IMR-90 (cell line): ENCODE measurements around the gene CPNE1. TPM values are rescaled to one million over a fixed set of nuclear protein-coding genes. Genes with fewer than 3 reads are reported as not detected.

Experiments
- ATAC-seq: fragments of 200-7000 bp; cut with Tn5 transposase; 2 replicates; pipeline ENCODE4 v1.9.1; 2020; ENCODE audit warnings: low read depth, mild to moderate bottlenecking, moderate library complexity
- BruUV-seq: library from RNA; stranded (reverse); fragments of 400-500 nt; replicated peaks from 2 replicates; lab custom pipeline; 2021; lab: Mats Ljungman, UMichigan
- CTCF ChIA-PET: fragments of 300-600 bp; formaldehyde crosslinking; extraction: SDS; loops from one replicate; lab custom pipeline; 2021; ENCODE audit warnings: antibody characterized with exemption; lab: Yijun Ruan, JAX
- POLR2A ChIA-PET: fragments of 300-600 bp; sonication (Branson Sonifier 250); formaldehyde crosslinking; loops from one replicate; lab custom pipeline; 2022; ENCODE audit warnings: antibody characterized with exemption; ENCODE audit not compliant: unreplicated experiment; lab: Charles Lee
- DNase-seq: peaks from one replicate; pipeline ENCODE4 v3.0.0; 2013
- H2AFZ ChIP-seq: replicated peaks from 2 replicates; pipeline ENCODE3; 2013; ENCODE audit warnings: low read length, mild to moderate bottlenecking; ENCODE audit not compliant: poor library complexity
- H2AK5ac ChIP-seq: 2 replicates; pipeline ENCODE4 v1.6.1; 2013; ENCODE audit warnings: low read depth, low read length, inconsistent platforms
- H2AK9ac ChIP-seq: replicated peaks from 2 replicates; pipeline ENCODE3; 2013; ENCODE audit warnings: mild to moderate bottlenecking, low read depth, low read length, moderate library complexity; ENCODE audit not compliant: poor library complexity
- H2BK120ac ChIP-seq: 2 replicates; pipeline ENCODE4 v1.6.1; 2013; ENCODE audit warnings: low read depth, low read length, inconsistent platforms
- H2BK15ac ChIP-seq: 3 replicates; pipeline ENCODE4 v1.6.1; 2013; ENCODE audit warnings: low read depth, low read length, inconsistent platforms
- H2BK20ac ChIP-seq: 2 replicates; pipeline ENCODE4 v1.6.1; 2013; ENCODE audit warnings: low read depth, mild to moderate bottlenecking, inconsistent platforms, low read length, moderate library complexity
- H2BK5ac ChIP-seq: 2 replicates; pipeline ENCODE4 v1.6.1; 2013; ENCODE audit warnings: mild to moderate bottlenecking, low read depth, low read length, inconsistent platforms; ENCODE audit not compliant: poor library complexity, severe bottlenecking
- H3K14ac ChIP-seq: replicated peaks from 2 replicates; pipeline ENCODE4 v1.6.1; 2013; ENCODE audit warnings: low read depth, low read length, inconsistent platforms
- H3K18ac ChIP-seq: 2 replicates; pipeline ENCODE4 v1.6.1; 2013; ENCODE audit warnings: low read depth, low read length, control low read depth
- H3K23ac ChIP-seq: 2 replicates; pipeline ENCODE4 v1.6.1; 2013; ENCODE audit warnings: low read depth, low read length, inconsistent platforms
- H3K27ac ChIP-seq: 2 replicates; pipeline ENCODE4 v1.5.1; 2013; ENCODE audit warnings: mild to moderate bottlenecking, control low read depth, low read length; ENCODE audit not compliant: insufficient read depth
- H3K27me3 ChIP-seq: 2 replicates; pipeline ENCODE4 v1.6.1; 2013; ENCODE audit warnings: low read length; ENCODE audit not compliant: control insufficient read depth, insufficient read depth
- H3K36me3 ChIP-seq: 2 replicates; pipeline ENCODE4 v1.6.1; 2013; ENCODE audit warnings: low read length, mixed read lengths; ENCODE audit not compliant: control insufficient read depth, insufficient read depth
- H3K4ac ChIP-seq: 2 replicates; pipeline ENCODE4 v1.6.1; 2013; ENCODE audit warnings: low read depth, low read length, inconsistent platforms
- H3K4me1 ChIP-seq: 2 replicates; pipeline ENCODE4 v1.6.1; 2013; ENCODE audit warnings: low read length, mixed read lengths; ENCODE audit not compliant: control insufficient read depth, insufficient read depth
- H3K4me2 ChIP-seq: 2 replicates; pipeline ENCODE4 v1.6.1; 2013; ENCODE audit warnings: low read depth, mild to moderate bottlenecking, control low read depth, low read length, moderate library complexity
- H3K4me3 ChIP-seq: 2 replicates; pipeline ENCODE4 v1.5.1; 2013; ENCODE audit warnings: low read depth, mild to moderate bottlenecking, control low read depth, low read length, moderate library complexity; ENCODE audit not compliant: insufficient read depth
- H3K56ac ChIP-seq: 2 replicates; pipeline ENCODE4 v1.6.1; 2013; ENCODE audit warnings: low read length, inconsistent platforms; ENCODE audit not compliant: insufficient read depth; ENCODE audit errors: extremely low read depth
- H3K79me1 ChIP-seq, 2 experiments: 2 replicates each; pipeline ENCODE4 v1.6.1; 2013; ENCODE audit warnings: low read length in 2 of 2, inconsistent platforms in 1 of 2, low read depth in 1 of 2
- H3K9ac ChIP-seq: 2 replicates; pipeline ENCODE4 v1.6.1; 2013; ENCODE audit warnings: low read depth, low read length, control low read depth
- H3K9me1 ChIP-seq: 2 replicates; pipeline ENCODE4 v1.6.1; 2013; ENCODE audit warnings: low read length, inconsistent platforms; ENCODE audit not compliant: insufficient read depth
- H3K9me3 ChIP-seq: 2 replicates; pipeline ENCODE4 v1.6.1; 2013; ENCODE audit warnings: low read length; ENCODE audit not compliant: control insufficient read depth, insufficient read depth
- H4K20me1 ChIP-seq: 2 replicates; pipeline ENCODE4 v1.6.1; 2013; ENCODE audit warnings: low read length, inconsistent platforms; ENCODE audit not compliant: insufficient read depth
- H4K5ac ChIP-seq: 2 replicates; pipeline ENCODE4 v1.6.1; 2013; ENCODE audit warnings: mild to moderate bottlenecking, low read depth, low read length, control low read depth
- H4K8ac ChIP-seq, 2 experiments: 2 replicates each; pipeline ENCODE4 v1.6.1; 2013; ENCODE audit warnings: low read depth in 2 of 2, low read length in 2 of 2, control low read depth in 1 of 2, inconsistent platforms in 1 of 2
- H4K91ac ChIP-seq: 2 replicates; pipeline ENCODE4 v1.6.1; 2013; ENCODE audit warnings: low read depth, low read length, inconsistent platforms; ENCODE audit not compliant: insufficient read depth
- BHLHE40 ChIP-seq: fragments of 150-350 bp; IDR thresholded peaks from 2 replicates; pipeline ENCODE4 v1.6.1; 2016; ENCODE audit warnings: mild to moderate bottlenecking, low read depth, low read length
- CEBPB ChIP-seq: IDR thresholded peaks from 2 replicates; pipeline ENCODE4 v1.6.1; 2012; ENCODE audit warnings: low read depth, low read length, improper control_type of control experiment
- FOS ChIP-seq: fragments of 150-350 bp; IDR thresholded peaks from 2 replicates; pipeline ENCODE4 v1.6.1; 2016; ENCODE audit warnings: low read depth, low read length
- MAZ ChIP-seq: IDR thresholded peaks from 2 replicates; pipeline ENCODE4 v1.6.1; 2012; ENCODE audit warnings: low read depth, mild to moderate bottlenecking, low read length, improper control_type of control experiment, moderate library complexity, borderline replicate concordance
- NFE2L2 ChIP-seq: fragments of 150-350 bp; IDR thresholded peaks from 2 replicates; pipeline ENCODE4 v1.6.1; 2016; ENCODE audit warnings: low read depth, mild to moderate bottlenecking, low read length
- POLR2A ChIP-seq: IDR thresholded peaks from 2 replicates; pipeline ENCODE4 v1.6.1; 2012; ENCODE audit warnings: mild to moderate bottlenecking, low read depth, low read length
- RAD21 ChIP-seq: IDR thresholded peaks from 2 replicates; pipeline ENCODE4 v1.6.1; 2012; ENCODE audit warnings: low read length, improper control_type of control experiment
- RCOR1 ChIP-seq: IDR thresholded peaks from 2 replicates; pipeline ENCODE4 v1.6.1; 2012; ENCODE audit warnings: mild to moderate bottlenecking, low read length, improper control_type of control experiment; ENCODE audit not compliant: insufficient replicate concordance
- WGBS, 2 experiments: methylation state at CpG; one replicate each; pipeline versions ENCODE4 v1.1.5 to v1.1.7; 2013; ENCODE audit warnings: missing lambda C conversion rate in 2 of 2; ENCODE audit not compliant: insufficient read length in 1 of 2; ENCODE audit errors: extremely low coverage in 2 of 2; 5-methylcytosine and 5-hydroxymethylcytosine counted together
- dilution Hi-C: fragments of 300-500 bp; cut with HindIII; formaldehyde crosslinking; loops from one replicate; pipeline ENCODE4 v1.14.3; 2018; ENCODE audit warnings: low sequenced_read_pairs; ENCODE audit not compliant: unreplicated experiment
- in situ Hi-C: fragments of 300-500 bp; cut with MboI; formaldehyde crosslinking; loops from 3 replicates; pipeline ENCODE4 v1.14.3; 2019; ENCODE audit warnings: low sequenced_read_pairs, inconsistent platforms, mixed read lengths
- intact Hi-C: fragments of 100-400 bp; cut with micrococcal nuclease; formaldehyde crosslinking; loops from 2 replicates; pipeline ENCODE4 v1.10.0; 2022
- polyA plus RNA-seq, 3 experiments: library from polyadenylated mRNA; depleted of rRNA; stranded (reverse); fragments of >200 nt; gene quantifications; 2 replicates each; pipeline ENCODE4 v1.2.3, GENCODE V29; 2012; ENCODE audit warnings: low replicate concordance in 1 of 3
- total RNA-seq: library from RNA; depleted of rRNA; stranded (reverse); fragments of >200 nt; gene quantifications from 2 replicates; pipeline ENCODE4 v1.2.3, GENCODE V29; 2012
- TF ChIP-seq, protein P1 (sequence below): fragments of 150-350 bp; IDR thresholded peaks from 2 replicates; pipeline ENCODE4 v1.6.1; 2017; ENCODE audit warnings: mild to moderate bottlenecking, antibody characterized with exemption, low read length, low read depth
- TF ChIP-seq, protein P2 (sequence below): fragments of 150-350 bp; IDR thresholded peaks from 2 replicates; pipeline ENCODE4 v1.6.1; 2016; ENCODE audit warnings: low read depth, mild to moderate bottlenecking, low read length, moderate library complexity, borderline replicate concordance
- TF ChIP-seq, protein P3 (sequence below): conservative IDR thresholded peaks from 2 replicates; pipeline ENCODE4 v1.5.1; 2012; ENCODE audit warnings: mild to moderate bottlenecking, low read depth, low read length, improper control_type of control experiment

Gene CPNE1
- total and polyA plus RNA-seq, 2 of the 4 experiments (the other 2 are of a cell fraction): 163 to 165 TPM

DNA sequence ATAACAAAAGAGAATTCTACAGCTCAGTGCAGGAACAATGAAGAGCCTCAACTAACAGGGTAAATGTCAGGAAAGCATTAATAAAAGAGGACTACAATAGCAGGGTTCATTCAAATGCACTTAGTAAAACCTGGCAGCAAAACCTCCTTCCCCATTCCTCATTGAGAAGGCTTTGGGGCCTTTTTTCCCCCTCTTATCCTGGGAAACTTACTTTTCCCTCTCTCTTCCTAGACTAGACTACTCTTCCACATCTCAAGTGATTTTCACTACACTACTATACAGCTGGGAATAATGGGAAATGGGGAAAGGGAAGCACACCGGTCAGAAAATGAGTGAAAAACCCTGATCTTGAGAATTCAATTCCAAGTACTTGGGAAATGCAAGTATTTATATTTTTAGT is 44.6 kb upstream of the CPNE1 start:
- Histone ChIP-seq H3K9me3 (no peaks in the 10 kb centered on the region), H2BK20ac (no peak overlapping the region), H2BK5ac (peak overlapping the region; percentile 15), H3K27me3 (no peaks in the 10 kb centered on the region), H3K56ac (no peak overlapping the region), H3K4me1 (no peaks in the 10 kb centered on the region), H3K4me2 (no peak overlapping the region), H4K20me1 (peaks cover 75% of the 10 kb centered on the region), H3K4me3 (no peak overlapping the region), H3K9me1 (no peaks in the 10 kb centered on the region), H2AK5ac (no peak overlapping the region), H3K79me1 (peaks cover 13 to 53% of the 10 kb centered on the region in 2 experiments), H2AK9ac (no peak overlapping the region), H3K27ac (no peak overlapping the region), H2BK15ac (no peak overlapping the region), H3K14ac (no peak overlapping the region), H4K5ac (no peak overlapping the region), H2AFZ (no peak overlapping the region), H4K8ac (no peak overlapping the region; a peak in 1 of 4 replicates), H2BK120ac (no peak overlapping the region), H3K23ac (peak overlapping the region; percentile 82; the same call in 1 of the 2 replicates), H4K91ac (no peak overlapping the region), H3K36me3 (peaks cover 69% of the 10 kb centered on the region), H3K18ac (no peak overlapping the region), H3K4ac (no peak overlapping the region), H3K9ac (no peak overlapping the region)
- CTCF ChIA-PET: interaction anchor here (0.9 kb wide), 1 partner anchor 25 kb away, joined by 3 read pairs; no protein-coding TSS in a partner anchor
- ATAC-seq (no peak), DNase-seq (no peak)
- no TSS peak for BruUV-seq
- TF ChIP-seq MAZ (no peak), NFE2L2 (no peak), RAD21 (no peak), RCOR1 (no peak), BHLHE40 (no peak), CEBPB (no peak), POLR2A (no peak), FOS (no peak)
- TF ChIP-seq, protein P1, sequence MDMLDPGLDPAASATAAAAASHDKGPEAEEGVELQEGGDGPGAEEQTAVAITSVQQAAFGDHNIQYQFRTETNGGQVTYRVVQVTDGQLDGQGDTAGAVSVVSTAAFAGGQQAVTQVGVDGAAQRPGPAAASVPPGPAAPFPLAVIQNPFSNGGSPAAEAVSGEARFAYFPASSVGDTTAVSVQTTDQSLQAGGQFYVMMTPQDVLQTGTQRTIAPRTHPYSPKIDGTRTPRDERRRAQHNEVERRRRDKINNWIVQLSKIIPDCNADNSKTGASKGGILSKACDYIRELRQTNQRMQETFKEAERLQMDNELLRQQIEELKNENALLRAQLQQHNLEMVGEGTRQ: no peak
- TF ChIP-seq, protein P2, sequence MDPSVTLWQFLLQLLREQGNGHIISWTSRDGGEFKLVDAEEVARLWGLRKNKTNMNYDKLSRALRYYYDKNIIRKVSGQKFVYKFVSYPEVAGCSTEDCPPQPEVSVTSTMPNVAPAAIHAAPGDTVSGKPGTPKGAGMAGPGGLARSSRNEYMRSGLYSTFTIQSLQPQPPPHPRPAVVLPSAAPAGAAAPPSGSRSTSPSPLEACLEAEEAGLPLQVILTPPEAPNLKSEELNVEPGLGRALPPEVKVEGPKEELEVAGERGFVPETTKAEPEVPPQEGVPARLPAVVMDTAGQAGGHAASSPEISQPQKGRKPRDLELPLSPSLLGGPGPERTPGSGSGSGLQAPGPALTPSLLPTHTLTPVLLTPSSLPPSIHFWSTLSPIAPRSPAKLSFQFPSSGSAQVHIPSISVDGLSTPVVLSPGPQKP: no peak
- TF ChIP-seq, protein P3, sequence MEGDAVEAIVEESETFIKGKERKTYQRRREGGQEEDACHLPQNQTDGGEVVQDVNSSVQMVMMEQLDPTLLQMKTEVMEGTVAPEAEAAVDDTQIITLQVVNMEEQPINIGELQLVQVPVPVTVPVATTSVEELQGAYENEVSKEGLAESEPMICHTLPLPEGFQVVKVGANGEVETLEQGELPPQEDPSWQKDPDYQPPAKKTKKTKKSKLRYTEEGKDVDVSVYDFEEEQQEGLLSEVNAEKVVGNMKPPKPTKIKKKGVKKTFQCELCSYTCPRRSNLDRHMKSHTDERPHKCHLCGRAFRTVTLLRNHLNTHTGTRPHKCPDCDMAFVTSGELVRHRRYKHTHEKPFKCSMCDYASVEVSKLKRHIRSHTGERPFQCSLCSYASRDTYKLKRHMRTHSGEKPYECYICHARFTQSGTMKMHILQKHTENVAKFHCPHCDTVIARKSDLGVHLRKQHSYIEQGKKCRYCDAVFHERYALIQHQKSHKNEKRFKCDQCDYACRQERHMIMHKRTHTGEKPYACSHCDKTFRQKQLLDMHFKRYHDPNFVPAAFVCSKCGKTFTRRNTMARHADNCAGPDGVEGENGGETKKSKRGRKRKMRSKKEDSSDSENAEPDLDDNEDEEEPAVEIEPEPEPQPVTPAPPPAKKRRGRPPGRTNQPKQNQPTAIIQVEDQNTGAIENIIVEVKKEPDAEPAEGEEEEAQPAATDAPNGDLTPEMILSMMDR: no peak
- in situ Hi-C loops (no loop called here), intact Hi-C loops (loop anchor here (10.0 kb wide), 1 partner anchor 176 kb away; no protein-coding TSS in a partner anchor), dilution Hi-C loops (no loop called here)
- POLR2A ChIA-PET: no interaction called here
- no CpG with 5 or more reads among the region's 1 CpG for WGBS, 2 experiments
